ENCODE measurements around the gene CSTF2.

DNA sequence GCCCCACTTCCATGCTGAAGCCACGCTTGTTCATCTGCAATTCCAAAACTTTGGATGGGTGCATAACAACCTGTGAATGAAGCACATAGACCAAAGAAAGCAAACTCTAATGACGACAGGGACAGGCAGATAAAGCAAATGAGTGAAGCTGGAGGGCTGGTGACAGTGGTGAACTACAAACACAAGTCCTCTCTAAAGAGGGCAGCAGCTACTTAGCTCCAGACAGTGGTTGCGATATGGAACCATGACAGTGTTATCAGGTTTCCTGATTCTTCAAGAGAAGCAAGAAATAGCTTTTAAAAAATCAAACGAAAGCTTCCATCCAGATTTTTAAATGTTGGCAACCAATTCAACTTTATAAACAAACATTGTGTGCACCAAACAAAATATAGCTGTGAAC is 30.1 kb downstream of the CSTF2 start:
- TF ChIP-seq, protein P1, sequence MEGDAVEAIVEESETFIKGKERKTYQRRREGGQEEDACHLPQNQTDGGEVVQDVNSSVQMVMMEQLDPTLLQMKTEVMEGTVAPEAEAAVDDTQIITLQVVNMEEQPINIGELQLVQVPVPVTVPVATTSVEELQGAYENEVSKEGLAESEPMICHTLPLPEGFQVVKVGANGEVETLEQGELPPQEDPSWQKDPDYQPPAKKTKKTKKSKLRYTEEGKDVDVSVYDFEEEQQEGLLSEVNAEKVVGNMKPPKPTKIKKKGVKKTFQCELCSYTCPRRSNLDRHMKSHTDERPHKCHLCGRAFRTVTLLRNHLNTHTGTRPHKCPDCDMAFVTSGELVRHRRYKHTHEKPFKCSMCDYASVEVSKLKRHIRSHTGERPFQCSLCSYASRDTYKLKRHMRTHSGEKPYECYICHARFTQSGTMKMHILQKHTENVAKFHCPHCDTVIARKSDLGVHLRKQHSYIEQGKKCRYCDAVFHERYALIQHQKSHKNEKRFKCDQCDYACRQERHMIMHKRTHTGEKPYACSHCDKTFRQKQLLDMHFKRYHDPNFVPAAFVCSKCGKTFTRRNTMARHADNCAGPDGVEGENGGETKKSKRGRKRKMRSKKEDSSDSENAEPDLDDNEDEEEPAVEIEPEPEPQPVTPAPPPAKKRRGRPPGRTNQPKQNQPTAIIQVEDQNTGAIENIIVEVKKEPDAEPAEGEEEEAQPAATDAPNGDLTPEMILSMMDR (conservative IDR thresholded peaks at IDR 0.05; ENCODE audit: low read length), result no peak
- no peak for TF ChIP-seq EZH2phosphoT487 (IDR thresholded peaks at IDR 0.05; ENCODE audit: borderline replicate concordance)

Measured in Loucy (cell line).